HepG2 (cell line): ENCODE data around the gene TGM2. TPM values are rescaled to one million over a fixed set of nuclear protein-coding genes. Genes with fewer than 3 reads are reported as not detected.

Experiments
- ATAC-seq: fragments of 200-7000 bp; cut with Tn5 transposase; 3 replicates; pipeline ENCODE4 v1.9.1; 2020; ENCODE audit warnings: mild to moderate bottlenecking, moderate library complexity
- BruUV-seq: library from RNA; stranded (reverse); fragments of 400-500 nt; replicated peaks from 2 replicates; lab custom pipeline; 2021; lab: Mats Ljungman, UMichigan
- CTCF ChIA-PET: fragments of 300-600 bp; formaldehyde crosslinking; extraction: SDS; loops from one replicate; lab custom pipeline; 2021; ENCODE audit warnings: low total read pairs, inconsistent platforms, low intra/inter-chr PET ratio; lab: Yijun Ruan, JAX
- POLR2A ChIA-PET: fragments of 350-600 bp; sonication (Branson Sonifier 250); formaldehyde crosslinking; loops from one replicate; lab custom pipeline; 2020; ENCODE audit warnings: antibody characterized with exemption, inconsistent platforms; lab: Yijun Ruan, JAX
- DNase-seq: peaks from one replicate; pipeline ENCODE4 v3.0.0-alpha.2; 2015; ENCODE audit warnings: low spot score
- FAIRE-seq: peaks from 3 replicates; lab custom pipeline; 2011; peaks lifted over from hg19 to GRCh38; lab: Jason Lieb, UNC
- H2AFZ ChIP-seq: one replicate; pipeline ENCODE4 v1.6.1; 2011; ENCODE audit warnings: low read length, inconsistent platforms
- H3K27ac ChIP-seq: fragments of 300-600 bp; 3 replicates; pipeline ENCODE4 v1.8.0; 2011; ENCODE audit warnings: mixed run types, mild to moderate bottlenecking, mixed read lengths, low read length, inconsistent platforms; ENCODE audit not compliant: insufficient read depth; ENCODE audit errors: extremely low read length
- H3K27me3 ChIP-seq, 2 experiments: fragments of 200-600 bp in 1 of 2; 2 replicates in 1 of 2; 3 replicates in 1 of 2; pipeline versions ENCODE4 v1.6.0 to v1.8.0; 2011; ENCODE audit warnings: low read length in 2 of 2, mild to moderate bottlenecking in 2 of 2, moderate library complexity in 2 of 2, inconsistent platforms in 1 of 2; ENCODE audit not compliant: insufficient read depth in 2 of 2, control insufficient read depth in 1 of 2
- H3K36me3 ChIP-seq, 2 experiments: fragments of 200-600 bp in 1 of 2; replicated peaks in 1 of 2; 2 replicates in 1 of 2; 3 replicates in 1 of 2; pipeline versions ENCODE4 v1.5.1 to v1.8.0; 2011; ENCODE audit warnings: low read length in 2 of 2, inconsistent platforms in 1 of 2; ENCODE audit not compliant: insufficient read depth in 2 of 2, control insufficient read depth in 1 of 2
- H3K4me1 ChIP-seq: 2 replicates; pipeline ENCODE4 v1.5.1; 2012; ENCODE audit warnings: low read length, inconsistent platforms; ENCODE audit not compliant: insufficient read depth
- H3K4me2 ChIP-seq: 2 replicates; pipeline ENCODE4 v1.6.0; 2011; ENCODE audit warnings: low read depth, low read length, inconsistent platforms
- H3K4me3 ChIP-seq, 3 experiments: fragments of 200-600 bp in 1 of 3; sonication (generic), shearing (Covaris generic) in 1 of 3; replicated peaks in 1 of 3; 2 replicates each; pipeline ENCODE4 v1.5.1; 2011 to 2016; ENCODE audit warnings: low read length in 3 of 3, inconsistent platforms in 2 of 3, low read depth in 2 of 3, mild to moderate bottlenecking in 2 of 3, control low read depth in 1 of 3, mixed read lengths in 1 of 3; ENCODE audit not compliant: insufficient read depth in 1 of 3
- H3K79me2 ChIP-seq: one replicate; pipeline ENCODE4 v1.6.1; 2011; ENCODE audit warnings: low read length, inconsistent platforms; ENCODE audit not compliant: insufficient read depth
- H3K9ac ChIP-seq: 2 replicates; pipeline ENCODE4 v1.6.0; 2011; ENCODE audit warnings: mild to moderate bottlenecking, low read depth, low read length, inconsistent platforms; ENCODE audit not compliant: insufficient read depth
- H3K9me3 ChIP-seq: 2 replicates; pipeline ENCODE4 v1.5.1; 2012; ENCODE audit warnings: mild to moderate bottlenecking, low read length
- H4K20me1 ChIP-seq: 2 replicates; pipeline ENCODE4 v1.6.0; 2011; ENCODE audit warnings: inconsistent platforms, mild to moderate bottlenecking, low read length, moderate library complexity; ENCODE audit not compliant: insufficient read depth
- BORCS8-MEF2B ChIP-seq: sonication (generic); formaldehyde crosslinking; IDR thresholded peaks from 2 replicates; pipeline ENCODE4 v1.8.0; 2022; ENCODE audit warnings: mild to moderate bottlenecking, missing genetic modification reagents
- CREB1 ChIP-seq, 2 experiments: fragments of 450-650 bp in 1 of 2; IDR thresholded peaks; 2 replicates each; pipeline ENCODE4 v1.6.1; 2016 to 2017; ENCODE audit warnings: control low read depth in 1 of 2, mild to moderate bottlenecking in 1 of 2, missing compliant biosample characterization in 1 of 2, missing genetic modification characterization in 1 of 2
- KDM5A ChIP-seq: fragments of 200-600 bp; sonication (generic); IDR thresholded peaks from 2 replicates; pipeline ENCODE4 v1.7.0; 2018; ENCODE audit warnings: antibody characterized with exemption, mild to moderate bottlenecking, low read length, borderline replicate concordance
- SOX5 ChIP-seq: IDR thresholded peaks from 2 replicates; pipeline ENCODE4 v1.6.1; 2016; ENCODE audit warnings: borderline replicate concordance
- TBX2 ChIP-seq: sonication (generic); formaldehyde crosslinking; IDR thresholded peaks from 2 replicates; pipeline ENCODE4 v1.5.0; 2020; ENCODE audit warnings: missing genetic modification reagents, mild to moderate bottlenecking, borderline replicate concordance
- ZC3H4 ChIP-seq: sonication (generic); formaldehyde crosslinking; IDR thresholded peaks from 2 replicates; pipeline ENCODE4 v1.4.0; 2020; ENCODE audit warnings: missing genetic modification reagents, borderline replicate concordance
- ZMAT3 ChIP-seq: sonication (generic); formaldehyde crosslinking; conservative IDR thresholded peaks from 2 replicates; pipeline ENCODE4 v1.7.0; 2021; ENCODE audit warnings: missing genetic modification reagents
- ZNF138 ChIP-seq: sonication (generic); formaldehyde crosslinking; IDR thresholded peaks from 2 replicates; pipeline ENCODE4 v1.5.0; 2020; ENCODE audit warnings: mild to moderate bottlenecking, low read depth, missing genetic modification reagents
- ZNF496 ChIP-seq: sonication (generic); formaldehyde crosslinking; IDR thresholded peaks from 2 replicates; pipeline ENCODE4 v1.8.1; 2023; ENCODE audit warnings: mild to moderate bottlenecking, moderate library complexity, missing genetic modification reagents; ENCODE audit not compliant: insufficient replicate concordance
- WGBS: methylation state at CpG from one replicate; pipeline ENCODE4 v1.1.6; 2017; ENCODE audit warnings: low lambda C conversion rate; 5-methylcytosine and 5-hydroxymethylcytosine counted together
- in situ Hi-C: cut with HindIII; loops from 2 replicates; pipeline ENCODE4 v1.10.0; 2017; ENCODE audit warnings: low pct_unique_long_range_greater_than_20kb; ENCODE audit not compliant: extremely low pct_ligation_motif_present
- intact Hi-C: fragments of 100-400 bp; cut with micrococcal nuclease; formaldehyde crosslinking; loops from one replicate; pipeline ENCODE4 v1.10.0; 2022; ENCODE audit not compliant: unreplicated experiment
- polyA plus RNA-seq, 8 experiments: library from polyadenylated mRNA; depleted of rRNA in 3 of 8; stranded (reverse) in 7 of 8; unstranded in 1 of 8; fragments of >200 nt; fragmentation: Illumina TruSeq in 4 of 8; extraction: Trizol in 4 of 8; gene quantifications; 2 replicates each; pipeline versions ENCODE4 v1.2.1 to v1.2.3, GENCODE V29; 2011 to 2016; ENCODE audit warnings: low read depth in 4 of 8, missing spikeins in 1 of 8, mixed read lengths in 1 of 8; ENCODE audit not compliant: insufficient read depth in 1 of 8
- total RNA-seq, 5 experiments: library from RNA; depleted of rRNA; stranded (reverse); fragments of >200 nt; fragmentation: Illumina TruSeq; extraction: Trizol; gene quantifications; 2 replicates each; pipeline ENCODE4 v1.2.3, GENCODE V29; 2016; ENCODE audit warnings: low read depth in 1 of 5
- TF ChIP-seq, protein P1 (sequence below): sonication (generic); formaldehyde crosslinking; IDR thresholded peaks from 2 replicates; pipeline ENCODE4 v1.4.0; 2020; ENCODE audit warnings: mild to moderate bottlenecking, missing genetic modification reagents, borderline replicate concordance
- TF ChIP-seq, protein P2 (sequence below): sonication (generic); formaldehyde crosslinking; IDR thresholded peaks from 2 replicates; pipeline ENCODE4 v1.5.1; 2020; ENCODE audit warnings: mild to moderate bottlenecking, missing genetic modification reagents, moderate library complexity
- TF ChIP-seq, protein P3 (sequence below): sonication (generic); formaldehyde crosslinking; IDR thresholded peaks from 2 replicates; pipeline ENCODE4 v1.5.1; 2020; ENCODE audit warnings: missing genetic modification reagents, mild to moderate bottlenecking, borderline replicate concordance

Gene TGM2
- total and polyA plus RNA-seq, 2 of the 13 experiments (the other 11 are each of a cell fraction or from before 2014, with no cell fraction given): 4.2 to 46.4 TPM

DNA sequence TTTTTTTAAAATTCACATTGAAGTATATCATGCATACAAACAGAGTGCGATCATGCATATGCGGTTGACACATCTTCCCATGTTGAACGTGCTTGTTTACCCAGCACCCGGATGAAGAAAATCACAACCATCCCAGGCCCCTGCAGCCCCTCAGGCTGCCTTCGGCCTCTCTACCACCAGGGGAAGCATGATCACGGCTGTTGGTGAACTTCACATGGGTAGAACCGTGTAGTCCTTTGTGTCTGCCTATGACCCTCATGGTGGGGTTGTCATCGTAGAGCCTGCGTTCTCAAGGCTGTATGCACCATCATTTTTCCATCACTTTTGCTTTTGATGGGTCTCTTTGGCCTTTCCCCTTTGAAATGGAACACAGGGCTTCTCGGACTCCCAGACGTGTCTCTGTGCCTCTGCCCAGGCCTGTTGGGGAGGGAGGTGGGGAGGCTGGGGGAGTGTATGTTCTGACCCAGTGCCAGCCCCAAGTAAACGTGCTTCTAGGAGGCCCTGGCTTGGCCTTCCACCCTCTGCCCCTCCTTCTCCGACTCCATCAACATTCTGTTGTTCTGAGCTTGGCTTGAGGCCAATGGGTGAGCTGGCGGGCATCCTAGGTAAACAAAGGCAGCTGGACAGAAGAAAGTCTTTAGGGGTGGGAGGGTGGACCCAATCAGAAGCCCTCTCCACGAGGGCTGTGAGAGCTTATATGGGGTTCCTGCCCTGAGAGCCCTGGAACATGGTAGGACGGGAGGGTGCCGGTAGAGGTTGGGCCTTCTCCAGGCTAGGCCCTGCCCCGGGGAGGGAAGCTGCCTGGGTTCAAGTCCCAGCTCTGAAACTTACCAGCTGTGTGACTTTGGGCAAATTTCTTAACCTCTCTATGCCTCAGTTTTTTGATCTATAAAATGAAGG lies 39.7 kb downstream of the TGM2 start (continued):
- TF ChIP-seq, protein P1, sequence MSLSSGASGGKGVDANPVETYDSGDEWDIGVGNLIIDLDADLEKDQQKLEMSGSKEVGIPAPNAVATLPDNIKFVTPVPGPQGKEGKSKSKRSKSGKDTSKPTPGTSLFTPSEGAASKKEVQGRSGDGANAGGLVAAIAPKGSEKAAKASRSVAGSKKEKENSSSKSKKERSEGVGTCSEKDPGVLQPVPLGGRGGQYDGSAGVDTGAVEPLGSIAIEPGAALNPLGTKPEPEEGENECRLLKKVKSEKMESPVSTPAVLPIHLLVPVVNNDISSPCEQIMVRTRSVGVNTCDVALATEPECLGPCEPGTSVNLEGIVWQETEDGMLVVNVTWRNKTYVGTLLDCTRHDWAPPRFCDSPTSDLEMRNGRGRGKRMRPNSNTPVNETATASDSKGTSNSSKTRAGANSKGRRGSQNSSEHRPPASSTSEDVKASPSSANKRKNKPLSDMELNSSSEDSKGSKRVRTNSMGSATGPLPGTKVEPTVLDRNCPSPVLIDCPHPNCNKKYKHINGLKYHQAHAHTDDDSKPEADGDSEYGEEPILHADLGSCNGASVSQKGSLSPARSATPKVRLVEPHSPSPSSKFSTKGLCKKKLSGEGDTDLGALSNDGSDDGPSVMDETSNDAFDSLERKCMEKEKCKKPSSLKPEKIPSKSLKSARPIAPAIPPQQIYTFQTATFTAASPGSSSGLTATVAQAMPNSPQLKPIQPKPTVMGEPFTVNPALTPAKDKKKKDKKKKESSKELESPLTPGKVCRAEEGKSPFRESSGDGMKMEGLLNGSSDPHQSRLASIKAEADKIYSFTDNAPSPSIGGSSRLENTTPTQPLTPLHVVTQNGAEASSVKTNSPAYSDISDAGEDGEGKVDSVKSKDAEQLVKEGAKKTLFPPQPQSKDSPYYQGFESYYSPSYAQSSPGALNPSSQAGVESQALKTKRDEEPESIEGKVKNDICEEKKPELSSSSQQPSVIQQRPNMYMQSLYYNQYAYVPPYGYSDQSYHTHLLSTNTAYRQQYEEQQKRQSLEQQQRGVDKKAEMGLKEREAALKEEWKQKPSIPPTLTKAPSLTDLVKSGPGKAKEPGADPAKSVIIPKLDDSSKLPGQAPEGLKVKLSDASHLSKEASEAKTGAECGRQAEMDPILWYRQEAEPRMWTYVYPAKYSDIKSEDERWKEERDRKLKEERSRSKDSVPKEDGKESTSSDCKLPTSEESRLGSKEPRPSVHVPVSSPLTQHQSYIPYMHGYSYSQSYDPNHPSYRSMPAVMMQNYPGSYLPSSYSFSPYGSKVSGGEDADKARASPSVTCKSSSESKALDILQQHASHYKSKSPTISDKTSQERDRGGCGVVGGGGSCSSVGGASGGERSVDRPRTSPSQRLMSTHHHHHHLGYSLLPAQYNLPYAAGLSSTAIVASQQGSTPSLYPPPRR (CRISPR knock-in tag): peak; percentile 65; the same call in 1 of the 2 replicates
- peak; percentile 41; the same call in 1 of the 2 replicates for TF ChIP-seq TBX2
- 0 out of 2 replicates have a peak, but pooled peaks have one; percentile 18 for TF ChIP-seq ZC3H4 (CRISPR knock-in tag)
- TF ChIP-seq SOX5 (CRISPR knock-in tag): peak; percentile 77
- TF ChIP-seq, all 625 proteins: peak for 190

DNA sequence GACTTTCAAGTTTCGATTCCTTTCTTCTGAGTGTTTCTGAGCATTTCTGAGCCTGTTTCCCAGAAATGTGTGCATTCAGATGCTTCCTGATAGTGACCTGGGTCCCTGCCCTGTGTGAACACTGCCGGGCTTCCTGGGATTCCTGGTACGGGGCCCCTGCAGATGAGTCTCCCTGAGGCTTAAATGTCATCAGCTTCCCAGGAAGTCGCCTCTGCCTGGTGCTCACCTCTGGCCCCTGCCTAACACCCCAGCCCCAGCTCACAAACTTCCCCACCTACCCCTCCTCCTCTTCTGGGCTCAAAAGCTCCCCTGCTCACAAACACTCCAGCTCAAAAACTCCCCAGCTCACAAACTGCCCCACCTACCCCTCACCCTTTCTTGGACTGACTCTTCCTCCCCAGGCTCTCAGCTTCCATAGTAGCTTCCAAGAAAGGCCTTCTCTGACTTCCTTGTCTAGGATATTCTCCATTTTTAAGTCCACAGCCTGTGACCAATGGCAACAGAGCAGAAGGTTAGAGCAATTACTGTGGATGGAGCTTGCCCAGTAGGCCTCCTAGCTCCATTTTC lies 42.0 kb downstream of the TGM2 start:
- H3K27me3 ChIP-seq: no peaks in the 10 kb centered on the region
- no peak for TF ChIP-seq ZNF496
- TF ChIP-seq ZNF138 (CRISPR knock-in tag): no peak
- TF ChIP-seq, protein P2, sequence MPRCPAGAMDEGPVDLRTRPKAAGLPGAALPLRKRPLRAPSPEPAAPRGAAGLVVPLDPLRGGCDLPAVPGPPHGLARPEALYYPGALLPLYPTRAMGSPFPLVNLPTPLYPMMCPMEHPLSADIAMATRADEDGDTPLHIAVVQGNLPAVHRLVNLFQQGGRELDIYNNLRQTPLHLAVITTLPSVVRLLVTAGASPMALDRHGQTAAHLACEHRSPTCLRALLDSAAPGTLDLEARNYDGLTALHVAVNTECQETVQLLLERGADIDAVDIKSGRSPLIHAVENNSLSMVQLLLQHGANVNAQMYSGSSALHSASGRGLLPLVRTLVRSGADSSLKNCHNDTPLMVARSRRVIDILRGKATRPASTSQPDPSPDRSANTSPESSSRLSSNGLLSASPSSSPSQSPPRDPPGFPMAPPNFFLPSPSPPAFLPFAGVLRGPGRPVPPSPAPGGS (CRISPR knock-in tag): no peak
- TF ChIP-seq, protein P3, sequence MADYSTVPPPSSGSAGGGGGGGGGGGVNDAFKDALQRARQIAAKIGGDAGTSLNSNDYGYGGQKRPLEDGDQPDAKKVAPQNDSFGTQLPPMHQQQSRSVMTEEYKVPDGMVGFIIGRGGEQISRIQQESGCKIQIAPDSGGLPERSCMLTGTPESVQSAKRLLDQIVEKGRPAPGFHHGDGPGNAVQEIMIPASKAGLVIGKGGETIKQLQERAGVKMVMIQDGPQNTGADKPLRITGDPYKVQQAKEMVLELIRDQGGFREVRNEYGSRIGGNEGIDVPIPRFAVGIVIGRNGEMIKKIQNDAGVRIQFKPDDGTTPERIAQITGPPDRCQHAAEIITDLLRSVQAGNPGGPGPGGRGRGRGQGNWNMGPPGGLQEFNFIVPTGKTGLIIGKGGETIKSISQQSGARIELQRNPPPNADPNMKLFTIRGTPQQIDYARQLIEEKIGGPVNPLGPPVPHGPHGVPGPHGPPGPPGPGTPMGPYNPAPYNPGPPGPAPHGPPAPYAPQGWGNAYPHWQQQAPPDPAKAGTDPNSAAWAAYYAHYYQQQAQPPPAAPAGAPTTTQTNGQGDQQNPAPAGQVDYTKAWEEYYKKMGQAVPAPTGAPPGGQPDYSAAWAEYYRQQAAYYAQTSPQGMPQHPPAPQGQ (CRISPR knock-in tag): no peak
- TF ChIP-seq KDM5A: no peak
- no peak for TF ChIP-seq ZMAT3 (CRISPR knock-in tag)
- TF ChIP-seq BORCS8-MEF2B: no peak
- TF ChIP-seq CREB1 (IDR thresholded peaks at IDR 0.05): no peak
- TF ChIP-seq CREB1 (CRISPR knock-in tag; IDR thresholded peaks at IDR 0.05): no peak

More for the DNA sequence above, 42.0 kb downstream of the TGM2 start:
- 2% methylated on average over 4 of the region's 4 CpGs for WGBS
- Histone ChIP-seq H4K20me1 (no peaks in the 10 kb centered on the region), H3K4me3 (peak overlapping the region; percentile 11 to 57 (median 43); a peak in 5 of 6 replicates), H3K27ac (peak overlapping the region; percentile 24), H3K9ac (peak overlapping the region; percentile 42), H3K79me2 (no peaks in the 10 kb centered on the region), H3K9me3 (no peaks in the 10 kb centered on the region), H3K4me1 (peaks cover 49% of the 10 kb centered on the region), H3K36me3 (no peaks in the 10 kb centered on the region), H3K4me2 (peak overlapping the region; percentile 84), H2AFZ (peak overlapping the region; percentile 89)
- peak; percentile 78 for DNase-seq
- in situ Hi-C loops (no loop called here), intact Hi-C loops (no loop called here)
- CTCF ChIA-PET: no interaction called here
- no TSS peak for BruUV-seq
- POLR2A ChIA-PET: interaction anchor here (1.0 to 2.8 kb wide), 8 partner anchors 9 to 44 kb away, joined by 3 to 38 read pairs (median 6); no protein-coding TSS in a partner anchor
- peak; percentile 59 for ATAC-seq
- FAIRE-seq: no peak
